Mesenchymal stem cell (in vitro differentiated cells and primary cell): ENCODE measurements around the gene XPR1.
A peak's percentile ranks its signal among the peaks of the same experiment; 100 is the strongest.

Source experiments
- DNase-seq: peaks from one replicate; pipeline ENCODE4 v3.0.0-alpha.2; 2013
- H2AFZ ChIP-seq: one replicate; pipeline ENCODE4 v1.6.1; 2013; ENCODE audit warnings: low read depth, mild to moderate bottlenecking, control low read depth, inconsistent platforms, low read length, moderate library complexity
- H2AK5ac ChIP-seq: 2 replicates; pipeline ENCODE4 v1.6.1; 2013; ENCODE audit warnings: low read length, moderate library complexity, mild to moderate bottlenecking, inconsistent platforms; ENCODE audit not compliant: severe bottlenecking
- H2BK120ac ChIP-seq: one replicate; pipeline ENCODE4 v1.6.1; 2013; ENCODE audit warnings: low read depth, mild to moderate bottlenecking, inconsistent platforms, low read length, moderate library complexity
- H2BK12ac ChIP-seq, 2 experiments: one replicate each; pipeline ENCODE4 v1.6.1; 2013; ENCODE audit warnings: inconsistent platforms in 2 of 2, low read length in 2 of 2, mild to moderate bottlenecking in 2 of 2, moderate library complexity in 2 of 2, control low read depth in 1 of 2
- H2BK15ac ChIP-seq: one replicate; pipeline ENCODE4 v1.6.1; 2013; ENCODE audit warnings: mild to moderate bottlenecking, low read depth, inconsistent platforms; ENCODE audit not compliant: poor library complexity, severe bottlenecking
- H2BK5ac ChIP-seq: 2 replicates; pipeline ENCODE4 v1.6.1; 2013; ENCODE audit warnings: low read depth, mild to moderate bottlenecking, low read length, control low read depth, inconsistent platforms; ENCODE audit not compliant: poor library complexity, severe bottlenecking
- H3K14ac ChIP-seq, 2 experiments: one replicate each; pipeline ENCODE4 v1.6.1; 2013; ENCODE audit warnings: inconsistent platforms in 2 of 2, low read length in 2 of 2, control low read depth in 1 of 2, mild to moderate bottlenecking in 1 of 2, moderate library complexity in 1 of 2
- H3K18ac ChIP-seq, 2 experiments: one replicate each; pipeline ENCODE4 v1.6.1; 2013; ENCODE audit warnings: inconsistent platforms in 2 of 2, low read length in 2 of 2, control low read depth in 1 of 2, low read depth in 1 of 2, mild to moderate bottlenecking in 1 of 2
- H3K23ac ChIP-seq, 2 experiments: one replicate each; pipeline ENCODE4 v1.6.1; 2013; ENCODE audit warnings: inconsistent platforms in 2 of 2, low read length in 2 of 2, mild to moderate bottlenecking in 2 of 2, moderate library complexity in 2 of 2, control low read depth in 1 of 2
- H3K27ac ChIP-seq: 2 replicates; pipeline ENCODE4 v1.5.1; 2013; ENCODE audit warnings: mild to moderate bottlenecking, moderate library complexity, low read length, control low read depth, inconsistent platforms; ENCODE audit not compliant: poor library complexity, severe bottlenecking
- H3K27me3 ChIP-seq, 2 experiments: 2 replicates each; pipeline versions ENCODE4 v1.6.1 to v1.7.0; 2013; ENCODE audit warnings: low read length in 2 of 2, mild to moderate bottlenecking in 2 of 2, moderate library complexity in 2 of 2, control low read depth in 1 of 2, inconsistent platforms in 1 of 2; ENCODE audit not compliant: control insufficient read depth in 1 of 2, insufficient read depth in 1 of 2
- H3K36me3 ChIP-seq, 2 experiments: 2 replicates each; pipeline versions ENCODE4 v1.6.1 to v1.7.0; 2013; ENCODE audit warnings: low read length in 2 of 2, control low read depth in 1 of 2, inconsistent platforms in 1 of 2, low read depth in 1 of 2, mild to moderate bottlenecking in 1 of 2; ENCODE audit not compliant: insufficient read depth in 2 of 2, control insufficient read depth in 1 of 2
- H3K4ac ChIP-seq, 2 experiments: one replicate each; pipeline ENCODE4 v1.6.1; 2013; ENCODE audit warnings: inconsistent platforms in 2 of 2, low read length in 2 of 2, mild to moderate bottlenecking in 2 of 2, moderate library complexity in 2 of 2, control low read depth in 1 of 2, low read depth in 1 of 2
- H3K4me1 ChIP-seq: 2 replicates; pipeline ENCODE4 v1.6.1; 2013; ENCODE audit warnings: low read depth, low read length, control low read depth; ENCODE audit not compliant: control insufficient read depth, insufficient read depth
- H3K4me2 ChIP-seq: 2 replicates; pipeline ENCODE4 v1.6.1; 2013; ENCODE audit warnings: low read length, mild to moderate bottlenecking, inconsistent platforms; ENCODE audit not compliant: poor library complexity, severe bottlenecking
- H3K4me3 ChIP-seq, 2 experiments: 2 replicates each; pipeline versions ENCODE4 v1.5.1 to v1.7.0; 2013; ENCODE audit warnings: low read length in 2 of 2, mild to moderate bottlenecking in 2 of 2, control low read depth in 1 of 2, low read depth in 1 of 2; ENCODE audit not compliant: insufficient read depth in 1 of 2
- H3K79me1 ChIP-seq: replicated peaks from 2 replicates; pipeline ENCODE4 v1.6.1; 2013; ENCODE audit warnings: mild to moderate bottlenecking, control low read depth, low read length, inconsistent platforms; ENCODE audit not compliant: poor library complexity, severe bottlenecking
- H3K9ac ChIP-seq: 2 replicates; pipeline ENCODE4 v1.7.0; 2013; ENCODE audit warnings: mild to moderate bottlenecking, low read length, moderate library complexity
- H3K9me3 ChIP-seq: 2 replicates; pipeline ENCODE4 v1.7.0; 2013; ENCODE audit warnings: mild to moderate bottlenecking, low read length; ENCODE audit not compliant: control insufficient read depth
- H4K8ac ChIP-seq: one replicate; pipeline ENCODE4 v1.6.1; 2013; ENCODE audit warnings: inconsistent platforms, mild to moderate bottlenecking, low read length, moderate library complexity
- H4K91ac ChIP-seq: one replicate; pipeline ENCODE4 v1.6.1; 2013; ENCODE audit warnings: mild to moderate bottlenecking, low read length, inconsistent platforms
- WGBS: methylation state at CpG from one replicate; pipeline ENCODE4 v1.1.7; 2013; ENCODE audit warnings: mixed read lengths; 5-methylcytosine and 5-hydroxymethylcytosine counted together

XPR1 gene

DNA sequence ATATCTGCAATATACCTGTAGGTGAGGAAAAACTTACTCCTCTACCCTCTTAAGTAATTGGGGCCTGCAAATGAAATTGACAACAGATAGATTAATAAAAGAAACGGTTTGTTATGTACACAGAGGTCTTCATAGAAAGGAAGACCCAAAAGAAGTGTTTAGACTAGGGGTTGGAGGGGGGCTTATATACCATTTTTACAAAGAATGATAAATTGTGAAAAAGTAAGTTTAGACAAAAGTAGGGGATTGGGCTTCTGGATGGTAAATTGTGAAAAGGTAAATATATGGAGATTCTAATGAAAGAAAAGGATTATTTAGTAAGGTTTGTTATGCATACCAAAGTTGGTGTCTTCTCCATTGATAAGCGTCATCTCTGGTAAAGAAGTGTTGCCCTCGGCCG is 207.7 kb downstream of the XPR1 start:
- no peak overlapping the region for H2AK5ac ChIP-seq

GRCh38 chr1:180841415-180841814 is 209.6 kb downstream of the XPR1 start:
- no peak overlapping the region for H2BK12ac ChIP-seq
- H3K27ac ChIP-seq = no peak overlapping the region
- H3K23ac ChIP-seq = no peak overlapping the region
- H3K4me2 ChIP-seq = no peak overlapping the region
- H2AFZ ChIP-seq = no peak overlapping the region
- peak overlapping the region; percentile 78 for H3K9ac ChIP-seq
- H3K79me1 ChIP-seq = no peaks in the 10 kb centered on the region
- no peak for DNase-seq
- no peak overlapping the region for H3K18ac ChIP-seq
- peaks cover 0 to 6% of the 10 kb centered on the region in 2 experiments for H3K36me3 ChIP-seq
- no peak overlapping the region for H2BK15ac ChIP-seq
- no peaks in the 10 kb centered on the region for H3K9me3 ChIP-seq
- H2AK5ac ChIP-seq = no peak overlapping the region
- 100% methylated on average over 1 of the region's 3 CpGs for WGBS
- no peak overlapping the region for H2BK120ac ChIP-seq
- H3K4me1 ChIP-seq = no peaks in the 10 kb centered on the region
- no peak overlapping the region for H3K4ac ChIP-seq
- no peak overlapping the region for H4K8ac ChIP-seq
- H4K91ac ChIP-seq = no peak overlapping the region
- H2BK5ac ChIP-seq = no peak overlapping the region
- no peak overlapping the region for H3K4me3 ChIP-seq
- H3K14ac ChIP-seq = no peak overlapping the region
- H3K27me3 ChIP-seq = no peaks in the 10 kb centered on the region

More for the DNA sequence above, 207.7 kb downstream of the XPR1 start:
- DNase-seq = no peak
- Histone ChIP-seq H2BK120ac (no peak overlapping the region), H2AFZ (no peak overlapping the region), H3K27me3 (no peaks in the 10 kb centered on the region), H3K36me3 (peaks cover 0 to 22% of the 10 kb centered on the region in 2 experiments), H3K27ac (no peak overlapping the region), H3K18ac (no peak overlapping the region), H3K4me1 (no peaks in the 10 kb centered on the region), H3K4me2 (no peak overlapping the region), H3K9me3 (peaks cover 4% of the 10 kb centered on the region), H3K9ac (no peak overlapping the region), H3K14ac (no peak overlapping the region), H3K79me1 (no peaks in the 10 kb centered on the region), H3K4me3 (no peak overlapping the region), H4K8ac (no peak overlapping the region), H2BK12ac (no peak overlapping the region), H2BK15ac (no peak overlapping the region), H3K23ac (no peak overlapping the region), H4K91ac (no peak overlapping the region), H3K4ac (no peak overlapping the region), H2BK5ac (no peak overlapping the region)
- WGBS = 74% methylated on average over 2 of the region's 4 CpGs

- Histone ChIP-seq H2BK5ac (no peak overlapping the region), H3K23ac (no peak overlapping the region), H3K9me3 (no peaks in the 10 kb centered on the region), H2BK15ac (no peak overlapping the region), H2AFZ (no peak overlapping the region), H3K9ac (peak overlapping the region; percentile 78), H3K4me1 (no peaks in the 10 kb centered on the region), H3K18ac (no peak overlapping the region), H3K4ac (no peak overlapping the region), H4K91ac (no peak overlapping the region), H2BK12ac (no peak overlapping the region), H3K79me1 (no peaks in the 10 kb centered on the region), H3K4me2 (no peak overlapping the region), H4K8ac (no peak overlapping the region), H3K4me3 (no peak overlapping the region), H3K14ac (no peak overlapping the region), H3K27me3 (no peaks in the 10 kb centered on the region), H2BK120ac (no peak overlapping the region), H3K36me3 (peaks cover 0 to 2% of the 10 kb centered on the region in 2 experiments), H3K27ac (no peak overlapping the region), H2AK5ac (no peak overlapping the region)
- 42% methylated on average over 1 of the region's 1 CpG for WGBS
- DNase-seq = peak; percentile 18
Measured at GRCh38 chr1:180842052-180842451, 210.2 kb downstream of the XPR1 start.

GRCh38 chr1:180842491-180843275 is 210.9 kb downstream of the XPR1 start:
- Histone ChIP-seq H3K36me3 (no peaks in the 10 kb centered on the region), H3K27me3 (no peaks in the 10 kb centered on the region), H2BK120ac (no peak overlapping the region), H2BK12ac (no peak overlapping the region), H3K14ac (no peak overlapping the region), H2AK5ac (no peak overlapping the region), H3K23ac (no peak overlapping the region), H3K18ac (no peak overlapping the region), H3K4ac (no peak overlapping the region), H3K4me3 (no peak overlapping the region), H4K8ac (no peak overlapping the region), H3K9ac (peak overlapping the region; percentile 78), H3K4me2 (no peak overlapping the region), H3K27ac (no peak overlapping the region), H3K79me1 (no peaks in the 10 kb centered on the region), H2BK15ac (no peak overlapping the region), H3K9me3 (no peaks in the 10 kb centered on the region), H4K91ac (no peak overlapping the region), H3K4me1 (no peaks in the 10 kb centered on the region), H2AFZ (no peak overlapping the region), H2BK5ac (no peak overlapping the region)
- WGBS = 79% methylated on average over 5 of the region's 5 CpGs
- no peak for DNase-seq
